GM11168 (cell line): ENCODE results near the gene EXOC6B.

Source experiments
- in situ Hi-C: fragments of 300-500 bp; cut with MboI; formaldehyde crosslinking; loops from one replicate; pipeline ENCODE4 v1.12.0; 2022; ENCODE audit warnings: low sequenced_read_pairs; ENCODE audit not compliant: unreplicated experiment

Gene EXOC6B

GRCh38 chr2:72204156-72204785 lies 621.6 kb downstream of the EXOC6B start:
- in situ Hi-C loops, result no loop called here

GRCh38 chr2:72198532-72199241 lies 627.1 kb downstream of the EXOC6B start:
- in situ Hi-C loops, result no loop called here

- in situ Hi-C loops, result no loop called here
These were observed 632.1 kb downstream of the EXOC6B start for GRCh38 chr2:72193723-72194122.

GRCh38 chr2:72191441-72191840 lies 634.4 kb downstream of the EXOC6B start:
- in situ Hi-C loops, result no loop called here

GRCh38 chr2:72185206-72185605 lies 640.6 kb downstream of the EXOC6B start:
- in situ Hi-C loops, result no loop called here

- in situ Hi-C loops, result no loop called here
These were observed 642.4 kb downstream of the EXOC6B start for GRCh38 chr2:72183466-72183865.

- in situ Hi-C loops, result no loop called here
These were observed 642.8 kb downstream of the EXOC6B start for GRCh38 chr2:72183016-72183415.

GRCh38 chr2:72182547-72182946 lies 643.3 kb downstream of the EXOC6B start:
- in situ Hi-C loops, result no loop called here

- in situ Hi-C loops, result no loop called here
These were observed 644.2 kb downstream of the EXOC6B start for GRCh38 chr2:72181616-72182015.

GRCh38 chr2:72180351-72180750 lies 645.5 kb downstream of the EXOC6B start:
- in situ Hi-C loops, result no loop called here

GRCh38 chr2:72178551-72178950 lies 647.3 kb downstream of the EXOC6B start:
- in situ Hi-C loops, result no loop called here

GRCh38 chr2:72176281-72176680 lies 649.6 kb downstream of the EXOC6B start:
- in situ Hi-C loops, result no loop called here

- in situ Hi-C loops, result no loop called here
These were observed 650.2 kb downstream of the EXOC6B start for GRCh38 chr2:72175636-72176035.

GRCh38 chr2:72173640-72174321 lies 652.1 kb downstream of the EXOC6B start:
- in situ Hi-C loops, result no loop called here

- in situ Hi-C loops, result no loop called here
These were observed 653.4 kb downstream of the EXOC6B start for GRCh38 chr2:72172478-72172877.

GRCh38 chr2:72166279-72166678 lies 659.6 kb downstream of the EXOC6B start:
- in situ Hi-C loops, result no loop called here

- in situ Hi-C loops, result no loop called here
These were observed 660.0 kb downstream of the EXOC6B start for GRCh38 chr2:72165792-72166191.

- in situ Hi-C loops, result no loop called here
These were observed 663.3 kb downstream of the EXOC6B start for GRCh38 chr2:72162574-72162973.

GRCh38 chr2:72159211-72159993 lies 666.4 kb downstream of the EXOC6B start:
- in situ Hi-C loops, result no loop called here

- in situ Hi-C loops, result no loop called here
These were observed 667.7 kb downstream of the EXOC6B start for GRCh38 chr2:72157871-72158771.
